SH-SY5Y (cell line): ENCODE data around the gene TOM1L2.

ENCODE experiments used
- GATA2 ChIP-seq: IDR thresholded peaks from 2 replicates; pipeline ENCODE4 v1.6.1; 2011; ENCODE audit warnings: mild to moderate bottlenecking, low read depth, low read length
- GATA3 ChIP-seq: IDR thresholded peaks from 2 replicates; pipeline ENCODE4 v1.6.1; 2011; ENCODE audit warnings: low read depth, mild to moderate bottlenecking, low read length, moderate library complexity

DNA sequence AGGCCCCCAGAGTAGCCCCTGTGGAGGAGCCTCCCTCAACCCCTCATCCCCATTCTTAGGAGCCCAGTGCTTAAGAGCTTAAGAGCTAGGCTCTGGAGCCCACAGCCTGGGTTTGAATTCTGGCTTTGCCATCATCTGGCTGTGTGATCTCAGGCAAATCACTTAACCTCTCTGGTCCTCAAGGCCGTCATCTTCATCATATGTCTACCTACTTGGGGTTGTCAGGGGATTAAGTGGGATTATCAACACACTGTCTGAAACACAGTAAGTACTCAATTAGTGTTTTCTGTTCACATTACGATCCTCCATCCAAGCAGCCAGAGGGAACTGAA, 140.2 kb downstream of the TOM1L2 start:
- TF ChIP-seq GATA2 (no peak), GATA3 (no peak)
